Sigmoid colon (tissue), 4 donors: Measurements from ENCODE around the gene DYSF.

Experiments used
- EP300 ChIP-seq, 4 donors: sonication (generic); formaldehyde crosslinking; IDR thresholded peaks; one replicate each; pipeline ENCODE4 v1.6.1; 2017; ENCODE audit warnings: antibody characterized with exemption in 4 of 4
- POLR2A ChIP-seq, 2 donors: fragments of 450-650 bp; IDR thresholded peaks; one replicate each; pipeline ENCODE4 v1.6.1; 2016; ENCODE audit warnings: antibody characterized with exemption in 2 of 2, mild to moderate bottlenecking in 2 of 2, moderate library complexity in 2 of 2
- POLR2AphosphoS5 ChIP-seq, 4 donors: sonication (generic); formaldehyde crosslinking; IDR thresholded peaks; one replicate each; pipeline ENCODE4 v1.6.1; 2017; ENCODE audit warnings: antibody characterized with exemption in 4 of 4
- TF ChIP-seq, protein P1 (sequence below), 4 experiments: fragments of 450-650 bp in 3 of 4; fragments of 200-600 bp in 1 of 4; IDR thresholded peaks; one replicate each; pipeline ENCODE4 v1.5.1; 2016 to 2019; ENCODE audit warnings: antibody characterized with exemption in 4 of 4, mild to moderate bottlenecking in 3 of 4, moderate library complexity in 2 of 4

- TF ChIP-seq, protein P1, sequence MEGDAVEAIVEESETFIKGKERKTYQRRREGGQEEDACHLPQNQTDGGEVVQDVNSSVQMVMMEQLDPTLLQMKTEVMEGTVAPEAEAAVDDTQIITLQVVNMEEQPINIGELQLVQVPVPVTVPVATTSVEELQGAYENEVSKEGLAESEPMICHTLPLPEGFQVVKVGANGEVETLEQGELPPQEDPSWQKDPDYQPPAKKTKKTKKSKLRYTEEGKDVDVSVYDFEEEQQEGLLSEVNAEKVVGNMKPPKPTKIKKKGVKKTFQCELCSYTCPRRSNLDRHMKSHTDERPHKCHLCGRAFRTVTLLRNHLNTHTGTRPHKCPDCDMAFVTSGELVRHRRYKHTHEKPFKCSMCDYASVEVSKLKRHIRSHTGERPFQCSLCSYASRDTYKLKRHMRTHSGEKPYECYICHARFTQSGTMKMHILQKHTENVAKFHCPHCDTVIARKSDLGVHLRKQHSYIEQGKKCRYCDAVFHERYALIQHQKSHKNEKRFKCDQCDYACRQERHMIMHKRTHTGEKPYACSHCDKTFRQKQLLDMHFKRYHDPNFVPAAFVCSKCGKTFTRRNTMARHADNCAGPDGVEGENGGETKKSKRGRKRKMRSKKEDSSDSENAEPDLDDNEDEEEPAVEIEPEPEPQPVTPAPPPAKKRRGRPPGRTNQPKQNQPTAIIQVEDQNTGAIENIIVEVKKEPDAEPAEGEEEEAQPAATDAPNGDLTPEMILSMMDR (IDR thresholded peaks at IDR 0.05), result no peak
- no peak for TF ChIP-seq POLR2A (IDR thresholded peaks at IDR 0.05)
- TF ChIP-seq POLR2AphosphoS5 (IDR thresholded peaks at IDR 0.05), result no peak
- no peak for TF ChIP-seq EP300 (IDR thresholded peaks at IDR 0.05)
Observed at GRCh38 chr2:71570951-71571460, 117.6 kb downstream of the DYSF start.
